H1 (cell line): ENCODE data around the gene AGAP1. TPM values are rescaled to one million over a fixed set of nuclear protein-coding genes. Genes with fewer than 3 reads are reported as not detected.
A peak's percentile ranks its signal among the peaks of the same experiment; 100 is the strongest.

Experiments
- CTCF ChIA-PET: fragments of 300-600 bp; sonication (Branson Sonifier 250); formaldehyde crosslinking; loops from one replicate; lab custom pipeline; 2021; ENCODE audit not compliant: partially characterized antibody; lab: Charles Lee
- POLR2A ChIA-PET: fragments of 300-600 bp; sonication (Branson Sonifier 250); formaldehyde crosslinking; loops from one replicate; lab custom pipeline; 2021; ENCODE audit warnings: inconsistent platforms; ENCODE audit not compliant: partially characterized antibody; lab: Charles Lee
- DNase-seq, 2 experiments: peaks; one replicate each; pipeline versions ENCODE4 v3.0.0 to v3.0.0-alpha.2; 2010 to 2022; ENCODE audit warnings: low spot score in 2 of 2, low read depth in 1 of 2, mixed read lengths in 1 of 2
- FAIRE-seq: peaks from 2 replicates; lab custom pipeline; 2011; peaks lifted over from hg19 to GRCh38; lab: Jason Lieb, UNC
- H2AFZ ChIP-seq: 2 replicates; pipeline ENCODE4 v1.8.1; 2012; ENCODE audit warnings: low read length, inconsistent platforms
- H2AK5ac ChIP-seq: 2 replicates; pipeline ENCODE4 v1.6.1; 2013; ENCODE audit warnings: low read depth, low read length
- H2BK120ac ChIP-seq: replicated peaks from 2 replicates; pipeline ENCODE3; 2013; ENCODE audit warnings: low read depth, low read length, inconsistent platforms
- H2BK12ac ChIP-seq: 2 replicates; pipeline ENCODE4 v1.6.1; 2013; ENCODE audit warnings: low read depth, low read length
- H2BK15ac ChIP-seq: 2 replicates; pipeline ENCODE4 v1.6.1; 2013; ENCODE audit warnings: low read length
- H2BK20ac ChIP-seq: 2 replicates; pipeline ENCODE4 v1.6.1; 2013; ENCODE audit warnings: low read length
- H2BK5ac ChIP-seq: 2 replicates; pipeline ENCODE4 v1.6.1; 2013; ENCODE audit warnings: low read depth, low read length
- H3K14ac ChIP-seq: 2 replicates; pipeline ENCODE4 v1.6.1; 2013; ENCODE audit warnings: inconsistent platforms; ENCODE audit not compliant: insufficient read length
- H3K18ac ChIP-seq: 2 replicates; pipeline ENCODE4 v1.6.1; 2013; ENCODE audit warnings: low read length; ENCODE audit errors: extremely low read depth
- H3K23ac ChIP-seq: 2 replicates; pipeline ENCODE4 v1.6.1; 2013; ENCODE audit warnings: inconsistent platforms; ENCODE audit not compliant: insufficient read length
- H3K23me2 ChIP-seq: 2 replicates; pipeline ENCODE4 v1.6.1; 2013; ENCODE audit warnings: low read depth, low read length
- H3K27ac ChIP-seq: 2 replicates; pipeline ENCODE4 v1.6.1; 2011; ENCODE audit warnings: low read depth, low read length, inconsistent platforms
- H3K27me3 ChIP-seq, 4 experiments: replicated peaks in 1 of 4; 1 replicate in 1 of 4; 2 replicates in 3 of 4; pipeline versions ENCODE4 v1.6.1 to v1.8.1; 2011 to 2013; ENCODE audit warnings: low read length in 3 of 4, mild to moderate bottlenecking in 3 of 4, inconsistent platforms in 2 of 4, mixed read lengths in 2 of 4, moderate library complexity in 1 of 4; ENCODE audit not compliant: control insufficient read depth in 3 of 4, insufficient read depth in 3 of 4; ENCODE audit errors: extremely low read depth in 1 of 4
- H3K36me3 ChIP-seq, 4 experiments: 2 replicates each; pipeline versions ENCODE4 v1.6.1 to v1.8.1; 2011 to 2013; ENCODE audit warnings: mild to moderate bottlenecking in 4 of 4, low read length in 3 of 4, moderate library complexity in 2 of 4, control low read depth in 1 of 4, inconsistent platforms in 1 of 4; ENCODE audit not compliant: insufficient read depth in 4 of 4, control insufficient read depth in 2 of 4
- H3K4ac ChIP-seq: replicated peaks from 2 replicates; pipeline ENCODE3; 2013; ENCODE audit warnings: low read length, low read depth, mixed read lengths, inconsistent platforms; ENCODE audit not compliant: insufficient read length
- H3K4me1 ChIP-seq, 4 experiments: replicated peaks in 1 of 4; 1 replicate in 1 of 4; 2 replicates in 3 of 4; pipeline versions ENCODE4 v1.6.1 to v1.8.1; 2011 to 2013; ENCODE audit warnings: low read length in 3 of 4, inconsistent platforms in 2 of 4, mixed read lengths in 1 of 4; ENCODE audit not compliant: insufficient read depth in 4 of 4, control insufficient read depth in 3 of 4
- H3K4me2 ChIP-seq, 2 experiments: 2 replicates each; pipeline versions ENCODE4 v1.6.1 to v1.8.1; 2011 to 2013; ENCODE audit warnings: low read depth in 2 of 2, low read length in 2 of 2, control low read depth in 1 of 2, inconsistent platforms in 1 of 2, mild to moderate bottlenecking in 1 of 2; ENCODE audit not compliant: insufficient read depth in 1 of 2
- H3K4me3 ChIP-seq, 4 experiments: fragments of 200-600, 300-600 bp in 1 of 4; sonication (generic), shearing (Covaris generic), sonication (Bioruptor Twin) in 1 of 4; 2 replicates each; pipeline versions ENCODE4 v1.5.1 to v1.8.1; 2011 to 2016; ENCODE audit warnings: low read length in 4 of 4, low read depth in 3 of 4, control low read depth in 2 of 4, inconsistent platforms in 2 of 4, mild to moderate bottlenecking in 2 of 4, mixed read lengths in 1 of 4, moderate library complexity in 1 of 4; ENCODE audit not compliant: insufficient read depth in 2 of 4; ENCODE audit errors: extremely low read depth in 1 of 4
- H3K56ac ChIP-seq: replicated peaks from 2 replicates; pipeline ENCODE3; 2013; ENCODE audit warnings: low read depth, mild to moderate bottlenecking, mixed read lengths, low read length, inconsistent platforms; ENCODE audit not compliant: insufficient read length
- H3K79me1 ChIP-seq: 2 replicates; pipeline ENCODE4 v1.6.1; 2013; ENCODE audit warnings: low read depth, low read length, control low read depth
- H3K79me2 ChIP-seq, 2 experiments: 2 replicates each; pipeline versions ENCODE4 v1.6.1 to v1.8.1; 2012 to 2013; ENCODE audit warnings: low read length in 2 of 2, mild to moderate bottlenecking in 2 of 2, inconsistent platforms in 1 of 2; ENCODE audit not compliant: insufficient read depth in 2 of 2, control insufficient read depth in 1 of 2
- H3K9ac ChIP-seq, 4 experiments: replicated peaks in 1 of 4; 1 replicate in 1 of 4; 2 replicates in 3 of 4; pipeline versions ENCODE4 v1.6.1 to v1.8.1; 2011 to 2013; ENCODE audit warnings: low read depth in 3 of 4, low read length in 3 of 4, control low read depth in 2 of 4, mild to moderate bottlenecking in 2 of 4, moderate library complexity in 2 of 4, inconsistent platforms in 1 of 4; ENCODE audit errors: extremely low read depth in 1 of 4
- H3K9me3 ChIP-seq, 2 experiments: 2 replicates each; pipeline versions ENCODE4 v1.6.1 to v1.8.1; 2012 to 2013; ENCODE audit warnings: mild to moderate bottlenecking in 2 of 2, moderate library complexity in 2 of 2, control low read depth in 1 of 2, inconsistent platforms in 1 of 2, low read depth in 1 of 2, low read length in 1 of 2, mixed read lengths in 1 of 2; ENCODE audit not compliant: insufficient read depth in 2 of 2
- H4K20me1 ChIP-seq, 2 experiments: replicated peaks in 1 of 2; 2 replicates each; pipeline versions ENCODE3 to v1.8.1; 2011 to 2013; ENCODE audit warnings: inconsistent platforms in 2 of 2, low read length in 2 of 2, mild to moderate bottlenecking in 1 of 2; ENCODE audit not compliant: insufficient read depth in 2 of 2, control insufficient read depth in 1 of 2
- H4K5ac ChIP-seq: 2 replicates; pipeline ENCODE4 v1.6.1; 2013; ENCODE audit warnings: low read length, low read depth, mixed read lengths, inconsistent platforms; ENCODE audit not compliant: insufficient read length
- H4K8ac ChIP-seq: 2 replicates; pipeline ENCODE4 v1.8.0; 2013; ENCODE audit warnings: mild to moderate bottlenecking, moderate library complexity, low read length, inconsistent platforms; ENCODE audit not compliant: insufficient read depth; ENCODE audit errors: extremely low read depth
- H4K91ac ChIP-seq: replicated peaks from 2 replicates; pipeline ENCODE3; 2013; ENCODE audit warnings: low read length, mixed read lengths, inconsistent platforms; ENCODE audit not compliant: insufficient read length
- ATF3 ChIP-seq: IDR thresholded peaks from 2 replicates; pipeline ENCODE4 v1.6.1; 2011; ENCODE audit warnings: low read depth, mild to moderate bottlenecking, low read length; ENCODE audit not compliant: insufficient read depth
- HDAC6 ChIP-seq: IDR thresholded peaks from one replicate; pipeline ENCODE4 v1.7.1; 2012; ENCODE audit warnings: low read depth, mild to moderate bottlenecking, inconsistent platforms, low read length, moderate library complexity
- SIRT6 ChIP-seq: IDR thresholded peaks from one replicate; pipeline ENCODE4 v1.7.1; 2012; ENCODE audit warnings: low read length, inconsistent platforms
- WGBS, 2 experiments: shearing (Covaris generic) in 1 of 2; methylation state at CpG; one replicate each; pipeline versions ENCODE4 v1.1.6 to v1.1.7; 2013 to 2015; ENCODE audit warnings: low lambda C conversion rate in 2 of 2, mixed read lengths in 2 of 2, inconsistent platforms in 1 of 2, low coverage in 1 of 2, missing lambda C conversion rate in 1 of 2; ENCODE audit not compliant: insufficient replicate concordance in 2 of 2, insufficient coverage in 1 of 2, insufficient read length in 1 of 2; ENCODE audit errors: extremely low coverage in 1 of 2, missing lambda C conversion rate in 1 of 2; 5-methylcytosine and 5-hydroxymethylcytosine counted together
- polyA plus RNA-seq, 7 experiments: library from polyadenylated mRNA; depleted of rRNA in 3 of 7; stranded (reverse) in 5 of 7; unstranded in 2 of 7; fragments of >200 nt in 5 of 7; fragments of 200-250 nt in 2 of 7; gene quantifications; 1 replicate in 5 of 7; 2 replicates in 1 of 7; 4 replicates in 1 of 7; pipeline versions ENCODE4 v1.2.1 to v1.2.3, GENCODE V29; 2011 to 2013; ENCODE audit warnings: missing spikeins in 2 of 7, mixed read lengths in 2 of 7
- total RNA-seq: library from RNA; stranded (reverse); fragmentation: NEBNext Ultra II Directional; extraction: Animal tissue kit (Norgen Biotek cat#: 25700); gene quantifications from 2 replicates; pipeline ENCODE4 v1.2.1, GENCODE V29; 2021

Gene AGAP1
- total and polyA plus RNA-seq, 2 of the 8 experiments (the other 6 are each of a cell fraction or from before 2014, with no cell fraction given), result 18.1 to 39.4 TPM

- 91% methylated on average over 24 of the region's 24 CpGs; no CpG with 5 or more reads in 1 of the 2 experiments for WGBS, 2 experiments
- TF ChIP-seq ATF3, result no peak
- no peak for TF ChIP-seq HDAC6
- TF ChIP-seq SIRT6, result no peak
- H3K4me1 ChIP-seq, result peaks cover 22 to 56% (median 32%) of the 10 kb centered on the region in 4 experiments
- H2BK12ac ChIP-seq, result peak overlapping the region; percentile 60; the same call in 1 of the 2 replicates
- H2BK5ac ChIP-seq, result peak overlapping the region; percentile 26; the same call in 1 of the 2 replicates
- H4K5ac ChIP-seq, result no peak overlapping the region
- H3K9ac ChIP-seq, result no peak overlapping the region
- H3K4ac ChIP-seq, result no peak overlapping the region
- POLR2A ChIA-PET, result no interaction called here
- CTCF ChIA-PET, result interaction anchor here (0.5 to 10.6 kb wide), 17 partner anchors 12 to 699 kb away, joined by 3 to 83 read pairs (median 4); no protein-coding TSS in a partner anchor
- H4K8ac ChIP-seq, result no peak overlapping the region; the same call in 1 of the 2 replicates
- no peak overlapping the region; the same call in 1 of the 2 replicates for H2AK5ac ChIP-seq
- no peak overlapping the region for H4K91ac ChIP-seq
- H2BK120ac ChIP-seq, result no peak overlapping the region
- no peak for DNase-seq
- H3K4me3 ChIP-seq, result no peak overlapping the region
- H4K20me1 ChIP-seq, result peaks cover 26 to 45% of the 10 kb centered on the region in 2 experiments
- H3K23me2 ChIP-seq, result peaks cover 9% of the 10 kb centered on the region; the same call in 1 of the 2 replicates
- 0 out of 2 replicates have a peak overlapping the region, but pooled peaks have one; percentile 40 for H2BK15ac ChIP-seq
- no peak overlapping the region for H2AFZ ChIP-seq
- no peak overlapping the region; the same call in 1 of the 2 replicates for H3K18ac ChIP-seq
- H3K36me3 ChIP-seq, result no peaks in the 10 kb centered on the region
- H3K9me3 ChIP-seq, result no peaks in the 10 kb centered on the region
- H3K4me2 ChIP-seq, result no peak overlapping the region; a peak in 1 of 4 replicates
- H3K79me2 ChIP-seq, result peaks cover 8 to 94% of the 10 kb centered on the region in 2 experiments
- H2BK20ac ChIP-seq, result no peak overlapping the region
- H3K14ac ChIP-seq, result no peak overlapping the region
- peaks cover 27% of the 10 kb centered on the region for H3K79me1 ChIP-seq
- H3K27me3 ChIP-seq, result peaks cover 0 to 9% (median 5%) of the 10 kb centered on the region in 4 experiments; a peak in 4 of 7 replicates
- H3K23ac ChIP-seq, result no peak overlapping the region
- no peak overlapping the region for H3K27ac ChIP-seq
- no peak for FAIRE-seq
- H3K56ac ChIP-seq, result no peak overlapping the region
Measured at GRCh38 chr2:235498946-235499812, 5.3 kb downstream of the AGAP1 start.
